ENCODE data around the gene DCAF8.

Gene DCAF8

DNA sequence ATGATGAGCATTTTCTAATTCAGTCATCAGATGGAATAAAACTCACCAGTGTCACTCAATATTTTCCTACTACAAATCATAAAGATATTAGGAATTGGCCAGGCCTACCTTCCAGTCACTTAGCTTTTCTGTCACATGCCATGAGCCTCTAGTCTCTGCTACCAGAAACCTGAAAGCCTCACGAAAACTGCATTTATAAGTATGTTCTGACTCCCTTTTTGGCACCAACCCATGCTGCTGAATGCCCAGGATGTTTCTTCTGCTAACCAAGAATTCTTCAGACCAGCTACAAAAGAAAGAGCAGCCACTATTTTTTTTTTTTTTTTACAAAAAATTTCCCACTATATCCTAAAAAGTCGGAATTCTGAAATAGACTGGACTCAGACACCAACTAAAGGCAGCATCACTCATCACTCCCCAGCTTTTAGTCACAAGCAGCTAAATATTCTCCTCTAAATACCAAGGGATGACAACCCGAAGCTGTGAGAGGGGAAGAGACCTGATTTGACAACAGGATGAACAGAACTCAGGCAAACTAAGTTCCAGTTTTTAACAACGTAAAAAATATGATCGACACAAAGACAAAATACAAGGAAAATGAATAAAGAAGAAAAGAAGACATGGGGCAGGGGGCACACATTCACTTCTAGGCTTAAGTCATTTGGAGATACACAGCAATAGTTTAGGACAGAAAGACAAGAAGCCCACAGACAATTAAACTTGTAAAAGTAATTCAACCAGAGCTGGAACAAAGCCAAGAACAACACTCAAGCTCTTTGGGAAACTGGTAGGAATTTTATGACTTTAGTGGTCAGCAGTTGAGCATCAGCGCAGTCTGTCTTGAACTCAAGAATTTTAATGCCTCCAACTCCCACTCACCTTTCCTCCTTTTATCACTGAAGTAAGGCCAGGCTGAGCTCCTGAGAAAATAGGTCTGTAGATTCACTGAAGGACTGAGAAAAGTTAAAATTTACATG lies 1.7 kb downstream of the DCAF8 start:
- peak overlapping the region; percentile 71 for H3K4me2 ChIP-seq
- peak overlapping the region; percentile 100 for H3K4me3 ChIP-seq (IDR thresholded peaks at IDR 0.05; ENCODE audit: insufficient read depth, low read depth, low read length)
- H3K9ac ChIP-seq, result peak overlapping the region; percentile 91
- H3K27me3 ChIP-seq (ENCODE audit: insufficient read depth, low read depth), result no peaks in the 10 kb centered on the region
- H4K20me1 ChIP-seq (ENCODE audit: insufficient read depth), result no peaks in the 10 kb centered on the region
- H3K36me3 ChIP-seq (ENCODE audit: insufficient read depth), result no peaks in the 10 kb centered on the region
- H3K79me2 ChIP-seq (ENCODE audit: insufficient read depth, low read depth), result peaks cover 65% of the 10 kb centered on the region
- TF ChIP-seq, protein P1, sequence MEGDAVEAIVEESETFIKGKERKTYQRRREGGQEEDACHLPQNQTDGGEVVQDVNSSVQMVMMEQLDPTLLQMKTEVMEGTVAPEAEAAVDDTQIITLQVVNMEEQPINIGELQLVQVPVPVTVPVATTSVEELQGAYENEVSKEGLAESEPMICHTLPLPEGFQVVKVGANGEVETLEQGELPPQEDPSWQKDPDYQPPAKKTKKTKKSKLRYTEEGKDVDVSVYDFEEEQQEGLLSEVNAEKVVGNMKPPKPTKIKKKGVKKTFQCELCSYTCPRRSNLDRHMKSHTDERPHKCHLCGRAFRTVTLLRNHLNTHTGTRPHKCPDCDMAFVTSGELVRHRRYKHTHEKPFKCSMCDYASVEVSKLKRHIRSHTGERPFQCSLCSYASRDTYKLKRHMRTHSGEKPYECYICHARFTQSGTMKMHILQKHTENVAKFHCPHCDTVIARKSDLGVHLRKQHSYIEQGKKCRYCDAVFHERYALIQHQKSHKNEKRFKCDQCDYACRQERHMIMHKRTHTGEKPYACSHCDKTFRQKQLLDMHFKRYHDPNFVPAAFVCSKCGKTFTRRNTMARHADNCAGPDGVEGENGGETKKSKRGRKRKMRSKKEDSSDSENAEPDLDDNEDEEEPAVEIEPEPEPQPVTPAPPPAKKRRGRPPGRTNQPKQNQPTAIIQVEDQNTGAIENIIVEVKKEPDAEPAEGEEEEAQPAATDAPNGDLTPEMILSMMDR (conservative IDR thresholded peaks at IDR 0.05; ENCODE audit: low read depth, low read length), result no peak
- no peak overlapping the region for H2AFZ ChIP-seq (ENCODE audit: low read depth)
- H3K27ac ChIP-seq, result peak overlapping the region; percentile 81
- H3K4me1 ChIP-seq (ENCODE audit: low read depth, poor library complexity, severe bottlenecking), result peaks cover 57% of the 10 kb centered on the region

DNA sequence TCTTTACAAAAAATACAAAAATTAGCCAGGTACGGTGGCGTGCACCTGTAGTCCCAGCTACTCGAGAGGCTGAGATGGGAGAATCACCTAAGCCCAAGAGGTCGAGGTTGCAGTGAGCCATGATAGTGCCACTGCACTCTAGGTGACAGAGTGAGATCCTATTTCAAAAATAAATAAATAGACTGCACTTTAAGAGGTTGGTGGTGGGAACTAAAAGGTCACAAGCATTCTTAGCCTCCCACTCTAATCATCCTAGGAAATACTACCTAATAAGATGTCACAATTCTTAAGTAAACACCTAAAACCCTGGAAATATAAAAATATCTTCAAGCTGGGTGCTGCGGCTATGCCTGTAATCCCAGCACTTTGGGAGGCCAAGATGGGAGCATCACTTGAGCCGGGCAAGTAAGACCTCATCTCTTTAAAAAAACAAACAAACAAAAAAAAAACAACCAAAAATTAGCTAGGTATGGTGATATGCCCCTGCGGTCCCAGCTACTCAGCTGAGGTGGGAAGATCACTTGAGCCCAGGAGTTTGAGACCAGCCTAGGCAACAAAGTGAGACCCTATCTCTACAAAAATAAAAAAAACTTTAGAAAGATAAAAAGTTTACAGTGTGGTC lies 4.1 kb downstream of the DCAF8 start:
- Histone ChIP-seq H3K36me3 (ENCODE audit: insufficient read depth) (no peaks in the 10 kb centered on the region), H3K4me3 (IDR thresholded peaks at IDR 0.05; ENCODE audit: insufficient read depth, low read depth, low read length) (no peak overlapping the region), H3K4me1 (ENCODE audit: low read depth, poor library complexity, severe bottlenecking) (peaks cover 43% of the 10 kb centered on the region), H2AFZ (ENCODE audit: low read depth) (no peak overlapping the region), H3K27ac (no peak overlapping the region), H3K27me3 (ENCODE audit: insufficient read depth, low read depth) (no peaks in the 10 kb centered on the region), H4K20me1 (ENCODE audit: insufficient read depth) (no peaks in the 10 kb centered on the region), H3K9ac (no peak overlapping the region), H3K79me2 (ENCODE audit: insufficient read depth, low read depth) (peaks cover 73% of the 10 kb centered on the region), H3K4me2 (no peak overlapping the region)
- TF ChIP-seq, protein P1 (conservative IDR thresholded peaks at IDR 0.05; ENCODE audit: low read depth, low read length), result no peak

- no peak overlapping the region for H2AFZ ChIP-seq (ENCODE audit: low read depth)
- H3K27me3 ChIP-seq (ENCODE audit: insufficient read depth, low read depth), result no peaks in the 10 kb centered on the region
- H4K20me1 ChIP-seq (ENCODE audit: insufficient read depth), result no peaks in the 10 kb centered on the region
- TF ChIP-seq, protein P1 (conservative IDR thresholded peaks at IDR 0.05; ENCODE audit: low read depth, low read length), result no peak
- H3K4me2 ChIP-seq, result no peak overlapping the region
- H3K4me1 ChIP-seq (ENCODE audit: low read depth, poor library complexity, severe bottlenecking), result peaks cover 43% of the 10 kb centered on the region
- H3K36me3 ChIP-seq (ENCODE audit: insufficient read depth), result no peaks in the 10 kb centered on the region
- no peak overlapping the region for H3K4me3 ChIP-seq (IDR thresholded peaks at IDR 0.05; ENCODE audit: insufficient read depth, low read depth, low read length)
- H3K79me2 ChIP-seq (ENCODE audit: insufficient read depth, low read depth), result peaks cover 73% of the 10 kb centered on the region
- H3K9ac ChIP-seq, result no peak overlapping the region
- no peak overlapping the region for H3K27ac ChIP-seq
Measured at GRCh38 chr1:160257411-160258015, 4.8 kb downstream of the DCAF8 start.

DNA sequence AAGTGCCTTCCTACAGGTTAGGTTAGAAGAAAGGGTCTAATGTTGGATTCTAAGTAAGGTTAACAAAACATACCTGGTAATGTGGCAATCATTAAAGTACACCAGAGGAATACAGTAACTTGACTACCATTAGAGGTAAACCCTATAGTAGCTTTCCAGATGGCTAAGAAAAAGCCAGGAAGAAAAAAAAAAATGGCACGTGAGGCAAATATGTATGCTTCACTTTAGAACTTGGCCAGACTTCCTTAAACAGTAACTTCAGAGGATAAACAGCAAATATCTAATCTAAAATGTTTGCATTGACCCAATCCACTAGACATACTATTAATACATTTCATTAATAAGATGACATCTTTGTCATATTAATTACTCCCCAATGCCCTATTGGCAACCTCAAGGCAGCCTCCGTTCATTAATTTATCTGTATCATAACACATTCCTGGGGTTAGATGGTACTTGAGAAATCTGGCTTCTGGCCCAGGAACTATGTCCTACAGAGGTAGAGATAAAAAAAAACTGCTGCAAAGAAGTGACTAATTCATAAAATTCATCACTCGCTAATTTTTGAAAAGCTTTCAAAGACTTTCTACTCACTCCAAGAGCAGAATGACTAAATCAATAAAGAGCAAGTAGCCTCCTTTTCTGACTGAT lies 5.8 kb downstream of the DCAF8 start:
- Histone ChIP-seq H3K36me3 (ENCODE audit: insufficient read depth) (no peaks in the 10 kb centered on the region), H3K27me3 (ENCODE audit: insufficient read depth, low read depth) (no peaks in the 10 kb centered on the region), H3K79me2 (ENCODE audit: insufficient read depth, low read depth) (peaks cover 68% of the 10 kb centered on the region), H3K9ac (no peak overlapping the region), H2AFZ (ENCODE audit: low read depth) (no peak overlapping the region), H3K4me1 (ENCODE audit: low read depth, poor library complexity, severe bottlenecking) (peaks cover 46% of the 10 kb centered on the region), H4K20me1 (ENCODE audit: insufficient read depth) (no peaks in the 10 kb centered on the region), H3K27ac (no peak overlapping the region), H3K4me2 (no peak overlapping the region), H3K4me3 (IDR thresholded peaks at IDR 0.05; ENCODE audit: insufficient read depth, low read depth, low read length) (no peak overlapping the region)
- TF ChIP-seq, protein P1 (conservative IDR thresholded peaks at IDR 0.05; ENCODE audit: low read depth, low read length), result no peak

All from KMS-11 (cell line).